HG02759 (cell line): ENCODE measurements around the gene CHDH.

Experiments used
- ATAC-seq: cut with Tn5 transposase; IDR thresholded peaks from one replicate; pipeline ENCODE4 v1.9.1; 2021; ENCODE audit warnings: mild to moderate bottlenecking, moderate library complexity; ENCODE audit not compliant: unreplicated experiment

Gene CHDH

DNA sequence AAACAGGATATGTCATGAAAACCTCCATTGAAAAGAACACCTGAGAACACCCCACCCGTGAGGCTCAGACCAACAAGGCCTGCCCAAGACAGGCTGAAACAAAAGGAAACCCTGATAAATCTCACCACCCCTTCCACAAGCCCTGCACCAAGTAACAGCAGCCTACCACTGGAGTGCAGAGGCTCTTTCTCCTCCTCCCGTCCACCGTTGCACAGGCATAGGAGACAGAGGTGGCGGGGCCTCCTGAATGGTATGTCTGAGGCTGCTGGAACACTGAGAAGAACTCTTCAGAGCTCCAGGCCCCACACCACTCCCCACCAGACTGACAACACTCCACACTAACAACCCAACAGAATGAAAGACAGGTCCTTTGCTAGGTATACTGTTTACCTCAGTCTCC, 21.4 kb downstream of the CHDH start:
- ATAC-seq, result no peak

DNA sequence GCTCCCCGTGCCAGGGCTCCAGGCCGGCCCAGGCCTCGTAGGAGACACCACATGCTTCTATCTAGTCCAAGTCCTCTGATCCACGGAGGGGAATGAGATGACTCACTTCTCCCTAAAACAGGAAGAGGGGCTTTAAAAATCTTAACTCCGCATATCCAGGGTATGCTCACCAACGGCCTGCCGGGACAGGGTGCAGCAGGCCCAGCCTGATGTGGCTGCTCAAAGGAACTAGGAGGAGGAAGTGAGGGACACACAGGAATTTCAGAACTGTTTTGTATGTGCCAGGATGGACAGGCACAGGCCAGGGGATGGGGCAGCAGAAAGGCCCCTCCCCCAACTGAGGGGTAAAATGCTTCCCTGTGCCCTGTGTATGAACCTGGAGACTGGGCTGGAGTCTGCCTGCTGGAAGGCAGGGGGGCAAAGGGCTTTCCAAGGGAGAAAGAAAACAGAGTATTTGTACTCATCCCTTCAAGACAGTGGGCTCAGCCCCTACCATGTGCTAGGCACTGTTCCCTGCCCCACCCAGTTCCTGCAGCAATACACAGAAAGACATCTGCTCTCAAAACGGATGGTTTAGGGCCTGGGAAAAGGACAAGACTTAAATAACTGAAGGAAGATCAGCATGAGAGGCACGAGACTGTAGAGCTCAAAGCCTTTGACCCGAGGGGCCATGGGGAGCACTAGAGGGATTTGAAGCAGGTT, 22.1 kb downstream of the CHDH start:
- no peak for ATAC-seq

DNA sequence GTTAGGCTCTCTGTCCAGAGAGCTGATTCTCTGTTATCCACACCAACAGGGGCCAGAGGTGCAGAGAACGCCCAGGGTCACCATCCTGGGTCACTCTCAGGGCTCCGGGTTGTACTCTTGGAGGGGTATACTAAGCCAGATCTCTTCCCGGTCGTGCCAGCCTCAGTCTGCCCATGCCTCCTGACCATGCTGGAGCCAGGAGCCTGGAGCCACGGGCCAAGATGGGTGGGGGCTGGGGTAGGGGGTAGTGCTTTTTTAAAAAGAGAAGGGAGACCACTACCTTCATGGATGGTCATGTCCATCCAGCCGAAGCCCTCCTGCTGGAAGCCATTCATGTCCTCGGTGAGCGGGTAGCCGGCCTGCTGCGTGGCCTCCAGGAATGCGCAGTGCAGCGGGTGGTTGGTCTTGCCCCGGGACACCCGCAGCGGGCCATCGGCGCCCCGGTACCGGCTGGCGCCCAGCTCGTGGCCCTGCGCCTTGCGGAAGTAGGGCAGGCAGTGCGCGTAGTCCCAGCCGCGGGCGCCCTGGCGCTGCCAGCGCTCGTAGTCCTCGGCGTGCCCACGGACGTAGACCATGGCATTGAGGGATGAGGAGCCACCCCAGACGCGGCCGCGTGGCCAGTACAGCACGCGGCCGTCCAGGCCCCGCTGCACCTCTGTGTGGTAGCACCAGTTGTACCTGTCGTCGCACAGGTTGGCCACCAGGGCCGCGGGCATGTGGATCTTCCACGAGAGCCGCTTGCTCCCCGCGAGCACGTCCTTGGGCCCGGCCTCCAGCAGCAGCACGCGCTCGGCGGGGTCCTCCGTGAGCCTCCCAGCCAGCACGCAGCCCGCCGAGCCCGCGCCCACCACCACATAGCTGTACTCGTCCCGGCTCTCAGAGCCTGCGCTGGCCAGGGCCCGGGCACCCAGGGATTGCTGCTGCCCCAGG, 22.9 kb downstream of the CHDH start:
- ATAC-seq, result no peak

DNA sequence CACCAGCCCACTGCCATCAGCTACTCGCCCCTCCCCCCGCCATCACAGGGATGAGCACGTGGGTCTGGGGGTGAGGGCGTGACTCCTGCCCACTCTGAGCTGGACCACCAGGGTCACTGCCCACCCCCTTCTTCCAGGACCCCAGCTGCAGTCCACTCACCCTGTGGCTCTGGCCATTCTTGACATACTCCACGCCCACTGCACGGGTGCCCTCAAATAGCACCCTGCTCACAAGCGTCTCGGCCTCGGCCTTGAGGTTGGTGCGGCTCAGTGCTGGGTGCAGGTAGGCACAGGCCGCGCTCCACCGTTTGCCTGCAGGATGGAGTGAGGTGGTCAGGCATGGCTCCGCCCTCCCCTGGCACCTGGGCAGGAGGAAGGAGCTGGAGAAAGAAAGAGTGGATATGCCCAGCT, 23.9 kb downstream of the CHDH start:
- no peak for ATAC-seq

DNA sequence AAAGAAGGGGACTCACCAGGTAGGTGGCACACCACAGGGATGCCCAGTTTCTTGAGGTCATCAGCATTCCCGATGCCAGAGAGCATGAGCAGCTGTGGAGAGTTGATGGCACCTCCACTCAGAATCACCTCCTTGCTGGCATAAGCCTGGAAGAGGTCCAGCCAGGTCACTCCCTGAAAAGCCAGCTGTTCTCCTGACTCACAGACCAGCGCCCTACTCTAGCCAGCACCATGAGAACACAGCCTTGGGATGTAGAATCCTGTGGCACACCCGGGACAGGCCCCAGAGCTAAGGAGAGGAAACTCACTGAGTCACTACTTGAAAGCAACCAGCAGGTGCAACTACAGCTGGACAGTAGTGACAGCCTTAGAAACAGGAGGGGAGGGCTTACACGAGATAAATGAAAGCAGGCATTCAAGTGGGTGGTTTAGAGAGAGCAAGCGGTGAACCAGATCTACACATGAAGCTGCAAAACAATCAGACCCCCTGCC, 24.5 kb downstream of the CHDH start:
- peak; percentile 71 for ATAC-seq

DNA sequence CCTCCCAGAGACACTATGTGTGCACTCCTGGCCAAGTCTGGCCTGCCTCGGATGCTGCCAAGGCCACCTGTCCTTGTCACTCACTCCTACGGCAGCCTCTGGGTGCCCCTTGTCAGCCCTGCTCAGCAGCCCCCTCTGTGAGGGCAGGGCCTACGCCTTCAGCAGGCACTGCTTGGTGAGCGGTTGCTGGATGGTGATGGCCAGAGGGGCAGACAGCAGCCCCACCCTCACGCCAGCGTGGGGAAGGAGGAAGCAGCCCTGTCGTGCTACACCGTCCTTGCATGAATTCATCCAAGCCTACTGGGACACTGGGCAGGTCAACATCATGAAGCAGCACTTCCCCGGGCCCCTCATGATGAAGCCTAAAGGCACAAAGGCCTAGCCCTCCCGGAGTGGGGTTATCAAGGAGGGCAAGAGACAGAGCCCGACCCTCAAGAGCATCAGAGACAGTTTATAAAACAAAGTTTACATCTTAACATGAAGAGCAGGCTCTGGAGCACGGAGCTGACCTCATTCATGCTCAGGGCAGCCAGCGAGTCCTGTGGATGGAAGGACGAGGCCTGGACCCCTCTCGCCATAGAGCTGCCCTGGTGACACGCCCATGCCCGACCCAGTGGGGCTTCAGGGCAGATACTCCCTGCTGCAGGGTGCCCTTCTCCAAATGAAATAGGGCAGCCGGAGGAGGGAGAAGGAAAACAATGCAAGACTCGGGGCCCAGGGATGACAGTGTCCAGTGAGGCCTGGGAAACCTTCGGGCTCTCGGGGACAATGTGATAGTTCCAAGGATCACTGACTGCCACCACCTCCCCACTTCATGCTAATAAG, 25.3 kb downstream of the CHDH start:
- ATAC-seq, result no peak

DNA sequence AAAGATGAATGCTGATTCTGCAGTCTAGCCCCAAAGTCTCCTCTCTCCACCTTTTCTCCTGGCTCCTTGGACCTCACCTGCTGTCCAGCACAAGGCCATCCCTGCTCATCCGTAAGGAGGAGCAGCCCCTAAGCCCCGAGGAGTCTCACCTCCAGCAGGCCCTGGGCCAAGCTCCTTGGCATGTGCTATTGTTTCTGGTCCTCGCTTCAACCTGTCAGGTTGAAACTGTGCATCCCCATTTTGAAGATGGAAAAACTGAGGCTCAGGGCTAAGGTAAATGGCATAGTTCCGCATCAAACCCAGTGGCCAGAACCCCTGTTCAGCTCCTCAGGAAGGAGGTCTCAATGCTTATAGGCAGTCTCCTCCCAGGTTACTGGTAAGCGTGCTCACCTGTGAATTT, 26.1 kb downstream of the CHDH start:
- no peak for ATAC-seq

DNA sequence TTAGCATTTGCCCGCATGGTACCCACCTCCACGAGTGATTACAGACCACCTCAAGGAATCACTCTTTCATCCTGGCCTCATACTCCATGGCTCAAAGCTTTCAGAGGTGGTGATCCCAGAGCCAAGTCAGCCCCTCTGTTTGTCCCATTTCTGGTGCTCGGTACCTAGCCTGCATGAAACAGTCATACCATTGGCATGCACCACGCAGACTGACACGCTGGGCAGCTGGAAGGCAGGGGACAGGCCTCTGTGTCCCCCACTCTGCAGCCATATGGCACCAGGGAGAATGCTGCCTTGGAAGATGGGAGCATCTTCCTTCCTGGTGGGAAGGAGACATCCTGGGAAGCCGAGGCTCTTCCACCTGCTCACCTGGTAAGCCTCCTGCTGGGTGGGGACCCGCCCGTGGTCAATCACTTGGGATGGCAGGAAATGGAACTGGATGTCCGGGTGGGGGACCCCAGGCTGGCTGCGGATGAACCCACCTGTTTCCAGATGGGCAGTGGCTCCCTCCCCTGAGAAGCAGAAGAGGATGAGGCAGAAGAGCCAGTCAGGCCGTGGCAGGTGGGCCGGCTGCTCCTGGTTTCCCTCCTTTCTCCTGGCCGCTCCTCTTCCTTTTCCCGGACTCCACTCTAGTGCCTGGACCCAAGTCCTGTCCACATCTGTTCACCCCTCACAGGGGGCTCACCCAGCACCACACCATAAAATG, 26.9 kb downstream of the CHDH start:
- no peak for ATAC-seq

DNA sequence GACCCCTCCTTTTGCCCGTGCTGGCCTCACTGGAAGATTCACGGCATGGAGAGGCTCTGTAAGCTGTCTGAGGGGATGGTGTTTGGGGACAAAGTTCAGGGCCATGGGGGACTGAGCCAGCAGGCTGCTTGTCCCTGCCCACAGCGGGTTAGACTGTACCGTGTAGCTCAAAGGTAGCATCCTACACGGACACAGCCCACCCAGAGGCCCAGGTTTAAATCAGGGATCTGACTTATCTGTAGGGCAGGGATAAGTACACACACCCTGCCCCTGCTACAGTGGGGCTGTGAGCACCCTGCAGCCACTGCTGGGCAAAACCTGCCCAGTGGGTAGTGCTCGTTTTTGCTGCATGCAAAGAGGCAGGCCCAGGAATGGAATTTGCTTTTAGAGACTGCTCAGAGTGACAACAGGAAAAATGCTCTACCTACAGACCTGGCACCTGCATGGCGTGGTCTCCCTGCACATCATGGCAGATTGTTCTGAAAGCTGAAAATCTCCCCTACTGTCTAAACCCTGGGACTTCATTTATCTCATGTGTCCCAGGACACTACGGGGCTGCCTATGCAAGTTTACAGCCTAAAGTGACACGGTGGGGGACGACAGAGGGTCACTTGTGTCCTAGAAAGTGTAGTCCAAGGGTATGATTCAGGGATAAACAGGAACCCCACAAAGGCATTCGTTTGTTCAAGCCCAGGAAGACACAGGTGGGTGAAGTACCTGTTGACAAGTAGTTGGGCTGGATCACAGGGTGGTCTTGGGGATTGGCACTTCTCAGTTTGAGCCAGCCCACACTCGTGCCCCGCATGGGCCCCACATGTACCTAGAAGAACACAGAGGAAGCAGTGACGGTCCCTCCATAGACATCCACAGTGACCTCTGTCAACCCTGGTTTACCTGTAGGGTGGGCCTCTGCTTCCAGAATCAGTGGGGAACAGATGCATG, 27.7 kb downstream of the CHDH start:
- ATAC-seq, result no peak

DNA sequence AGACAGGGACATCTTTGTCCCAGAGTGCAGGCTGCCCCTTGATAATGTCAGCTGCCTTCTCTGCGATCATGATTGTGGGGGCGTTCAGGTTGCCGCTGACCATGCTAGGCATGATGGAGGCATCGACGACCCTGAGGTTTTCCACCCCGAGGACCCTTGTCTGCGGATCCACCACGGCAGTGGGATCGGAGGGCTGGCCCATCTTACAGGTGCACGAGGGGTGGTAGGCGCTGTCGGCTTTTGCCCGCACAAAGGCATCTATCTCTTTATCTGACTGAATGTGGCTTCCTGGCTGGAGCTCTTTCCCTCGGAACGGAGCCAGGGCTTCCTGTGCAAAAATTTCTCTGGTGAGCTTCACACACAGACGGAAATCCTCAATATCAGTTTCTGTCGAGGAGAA, 28.4 kb downstream of the CHDH start:
- ATAC-seq, result no peak

DNA sequence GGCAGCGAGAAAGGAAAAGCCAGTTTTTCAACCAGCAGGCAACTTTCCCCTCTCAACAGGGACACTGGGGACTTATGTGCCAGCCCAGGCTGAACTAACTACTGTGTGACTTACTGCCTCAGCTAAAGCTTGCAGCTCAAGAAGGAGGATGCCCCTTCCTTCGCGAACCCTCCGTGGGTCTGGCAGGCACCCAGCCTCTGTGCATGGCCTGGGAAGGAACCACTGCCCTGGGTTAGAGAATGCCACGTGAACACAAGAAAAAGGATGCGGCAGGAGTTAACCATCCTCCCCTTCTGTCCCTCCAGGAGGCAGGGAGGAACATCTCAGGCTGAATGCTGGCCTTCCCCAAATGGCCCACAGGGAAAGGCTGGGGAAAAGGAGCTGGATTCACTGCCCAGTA, 29.0 kb downstream of the CHDH start:
- no peak for ATAC-seq

DNA sequence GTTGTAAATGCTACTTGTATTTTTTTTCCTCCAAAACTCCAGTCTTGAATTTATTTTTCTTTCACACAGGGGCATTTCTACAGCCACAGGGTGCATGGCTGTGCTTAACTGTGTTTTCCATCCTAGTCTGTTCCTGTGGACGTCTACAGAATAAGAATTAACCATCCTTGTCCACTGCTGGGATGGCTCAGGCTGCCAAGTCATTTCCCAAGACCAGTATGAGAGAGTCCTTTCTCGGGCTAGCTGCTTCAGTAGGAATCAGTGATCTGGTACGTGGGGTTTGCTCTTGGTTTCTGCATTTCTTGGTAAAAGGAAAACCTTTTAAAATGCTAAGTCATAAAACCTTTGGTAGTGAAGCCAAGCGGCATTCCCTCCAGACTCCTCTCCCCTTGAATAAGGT, 29.8 kb downstream of the CHDH start:
- no peak for ATAC-seq

DNA sequence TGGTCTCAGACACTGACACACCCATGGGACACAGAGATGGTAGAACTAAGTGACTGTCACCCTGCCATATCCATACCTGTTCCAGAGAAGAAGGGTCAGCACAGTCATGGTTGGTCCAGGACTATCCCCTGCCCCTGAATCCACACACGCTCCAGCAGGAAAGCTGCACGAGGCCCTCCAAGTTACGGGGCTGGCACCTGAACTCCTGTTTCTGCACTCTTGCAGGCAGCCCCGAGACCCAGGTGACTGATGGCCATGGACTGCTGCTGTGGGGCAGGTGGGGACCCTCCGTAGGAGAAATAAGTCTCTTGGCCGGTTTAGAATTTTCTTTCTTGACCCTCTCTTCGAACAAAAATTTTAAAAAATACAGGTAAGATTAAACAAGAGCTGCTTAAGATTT, 30.6 kb downstream of the CHDH start:
- ATAC-seq, result no peak

DNA sequence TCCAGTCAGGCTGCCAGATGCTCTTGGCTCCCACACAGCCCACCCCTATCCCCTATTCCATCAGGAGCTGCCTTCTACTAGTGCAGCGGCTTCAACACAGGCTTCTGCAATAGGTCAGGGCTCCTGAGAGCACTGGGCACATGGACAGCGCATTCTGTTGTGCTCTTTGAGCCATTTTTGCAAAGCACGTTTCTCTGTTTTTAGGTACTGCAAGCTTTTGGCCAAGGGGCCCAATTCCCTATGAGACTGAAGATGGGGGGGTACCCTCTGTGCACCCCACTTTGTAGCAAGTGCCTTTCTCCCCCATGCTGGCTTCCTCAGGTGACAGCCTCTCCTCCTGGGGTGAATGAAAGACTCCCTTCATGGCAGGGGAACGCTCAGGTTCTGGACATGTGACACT, 31.2 kb downstream of the CHDH start:
- ATAC-seq, result no peak

DNA sequence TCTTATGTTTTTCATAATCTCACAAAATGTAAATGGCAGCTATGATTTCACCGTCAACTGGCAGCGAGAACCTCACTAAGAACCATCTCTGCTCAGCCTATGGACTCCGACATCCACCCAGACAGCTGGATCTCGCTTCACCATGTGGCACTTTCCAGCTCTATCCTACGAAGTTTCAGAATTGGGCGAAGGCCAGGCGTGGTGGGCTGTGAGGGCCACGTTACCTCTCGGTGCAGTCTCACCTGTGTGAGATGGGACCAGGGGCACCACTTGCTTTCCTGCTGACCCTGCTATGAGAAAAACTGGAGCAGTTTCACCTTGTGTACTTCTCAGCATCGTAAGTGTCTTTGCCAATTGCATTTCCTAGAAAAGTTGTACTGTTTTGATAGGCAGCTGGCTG, 32.3 kb downstream of the CHDH start:
- no peak for ATAC-seq

DNA sequence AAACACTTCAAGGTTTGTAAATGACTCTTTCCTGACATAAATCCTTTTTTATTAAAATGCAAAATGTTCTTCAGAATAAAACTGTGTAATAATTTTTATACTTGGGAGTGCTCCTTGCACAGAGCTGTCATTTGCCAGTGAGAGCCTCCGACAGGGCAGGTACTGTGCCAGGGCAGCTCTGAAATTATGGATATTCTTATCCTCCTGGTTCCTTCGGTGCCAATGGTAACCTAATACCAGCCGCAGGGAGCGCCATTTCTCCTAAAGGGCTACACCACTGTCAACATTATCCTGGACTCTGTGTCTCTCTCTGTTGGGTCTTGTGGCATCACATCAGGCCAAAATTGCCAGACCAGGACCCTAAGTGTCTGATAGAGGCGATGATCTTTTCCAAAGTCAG, 33.0 kb downstream of the CHDH start:
- no peak for ATAC-seq

DNA sequence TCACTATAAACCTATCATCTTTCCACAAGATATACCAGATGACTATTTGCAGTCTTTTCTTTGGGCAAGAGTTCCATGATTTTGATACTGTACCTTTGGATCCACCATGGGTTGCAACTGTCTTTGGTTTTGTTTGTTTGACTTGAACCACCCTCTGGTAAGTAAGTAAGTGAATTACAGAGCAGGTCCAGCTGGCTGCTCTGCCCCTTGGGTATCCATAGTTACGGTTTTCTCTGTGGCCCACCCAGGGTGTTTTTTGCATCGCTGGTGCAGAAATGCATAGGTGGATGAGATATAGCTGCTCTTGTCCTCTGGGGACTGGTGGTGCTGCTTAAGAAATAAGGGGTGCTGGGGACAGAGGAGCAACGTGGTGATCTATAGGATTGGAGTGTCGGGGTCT, 33.8 kb downstream of the CHDH start:
- no peak for ATAC-seq

DNA sequence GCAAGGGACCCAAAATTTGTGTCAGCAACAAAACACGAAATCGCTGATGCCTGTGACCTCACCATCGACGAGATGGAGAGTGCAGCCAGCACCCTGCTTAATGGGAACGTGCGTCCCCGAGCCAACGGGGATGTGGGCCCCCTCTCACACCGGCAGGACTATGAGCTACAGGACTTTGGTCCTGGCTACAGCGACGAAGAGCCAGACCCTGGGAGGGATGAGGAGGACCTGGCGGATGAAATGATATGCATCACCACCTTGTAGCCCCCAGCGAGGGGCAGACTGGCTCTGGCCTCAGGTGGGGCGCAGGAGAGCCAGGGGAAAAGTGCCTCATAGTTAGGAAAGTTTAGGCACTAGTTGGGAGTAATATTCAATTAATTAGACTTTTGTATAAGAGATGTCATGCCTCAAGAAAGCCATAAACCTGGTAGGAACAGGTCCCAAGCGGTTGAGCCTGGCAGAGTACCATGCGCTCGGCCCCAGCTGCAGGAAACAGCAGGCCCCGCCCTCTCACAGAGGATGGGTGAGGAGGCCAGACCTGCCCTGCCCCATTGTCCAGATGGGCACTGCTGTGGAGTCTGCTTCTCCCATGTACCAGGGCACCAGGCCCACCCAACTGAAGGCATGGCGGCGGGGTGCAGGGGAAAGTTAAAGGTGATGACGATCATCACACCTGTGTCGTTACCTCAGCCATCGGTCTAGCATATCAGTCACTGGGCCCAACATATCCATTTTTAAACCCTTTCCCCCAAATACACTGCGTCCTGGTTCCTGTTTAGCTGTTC, 34.9 kb downstream of the CHDH start:
- ATAC-seq, result no peak
